Measurements from ENCODE around the gene SDK1.

The SDK1 gene

GRCh38 chr7:3370921-3371320 lies 69.9 kb downstream of the SDK1 start:
- Histone ChIP-seq H3K9ac (ENCODE audit: low read depth, low read length) (no peak overlapping the region), H3K9me3 (ENCODE audit: insufficient read depth, low read length, severe bottlenecking) (no peaks in the 10 kb centered on the region), H3K4me3 (ENCODE audit: low read depth in 1 of 2, low read length in 2 of 2) (no peak overlapping the region), H3K27me3 (ENCODE audit: insufficient read depth, low read length, poor library complexity) (peaks cover 11% of the 10 kb centered on the region), H3K27ac (ENCODE audit: low read length) (no peak overlapping the region), H2AFZ (ENCODE audit: low read depth, low read length) (no peak overlapping the region), H3K4me2 (ENCODE audit: insufficient read depth, low read length) (no peak overlapping the region), H3K36me3 (ENCODE audit: insufficient read depth, low read length) (no peaks in the 10 kb centered on the region), H3K79me2 (ENCODE audit: insufficient read depth, low read length) (no peaks in the 10 kb centered on the region), H4K20me1 (ENCODE audit: insufficient read depth, low read length) (no peaks in the 10 kb centered on the region), H3K4me1 (ENCODE audit: insufficient read depth, low read length) (no peaks in the 10 kb centered on the region)
- no peak for TF ChIP-seq EZH2 (IDR thresholded peaks at IDR 0.05; ENCODE audit: borderline replicate concordance, low read depth, low read length, severe bottlenecking)
- no peak for TF ChIP-seq CTCF (IDR thresholded peaks at IDR 0.05; ENCODE audit: borderline replicate concordance, extremely low read depth, low read length, poor library complexity, severe bottlenecking)
- no peak for ATAC-seq (ENCODE audit: insufficient read depth, low read depth)
- no peak for DNase-seq

GRCh38 chr7:3371601-3372000 lies 70.5 kb downstream of the SDK1 start:
- TF ChIP-seq EZH2 (IDR thresholded peaks at IDR 0.05; ENCODE audit: borderline replicate concordance, low read depth, low read length, severe bottlenecking): no peak
- no peak for TF ChIP-seq CTCF (IDR thresholded peaks at IDR 0.05; ENCODE audit: borderline replicate concordance, extremely low read depth, low read length, poor library complexity, severe bottlenecking)
- Histone ChIP-seq H3K4me2 (ENCODE audit: insufficient read depth, low read length) (no peak overlapping the region), H3K79me2 (ENCODE audit: insufficient read depth, low read length) (no peaks in the 10 kb centered on the region)

GRCh38 chr7:3374239-3374638 lies 73.2 kb downstream of the SDK1 start:
- no peaks in the 10 kb centered on the region for H3K36me3 ChIP-seq (ENCODE audit: insufficient read depth, low read length)
- H3K9ac ChIP-seq (ENCODE audit: low read depth, low read length): no peak overlapping the region
- H3K4me2 ChIP-seq (ENCODE audit: insufficient read depth, low read length): no peak overlapping the region
- H3K27me3 ChIP-seq (ENCODE audit: insufficient read depth, low read length, poor library complexity): peaks cover 14% of the 10 kb centered on the region
- no peak overlapping the region for H2AFZ ChIP-seq (ENCODE audit: low read depth, low read length)
- ATAC-seq (ENCODE audit: insufficient read depth, low read depth) (no peak), DNase-seq (no peak)
- H3K4me3 ChIP-seq (ENCODE audit: low read depth in 1 of 2, low read length in 2 of 2): no peak overlapping the region
- H3K79me2 ChIP-seq (ENCODE audit: insufficient read depth, low read length): no peaks in the 10 kb centered on the region
- H3K4me1 ChIP-seq (ENCODE audit: insufficient read depth, low read length): no peaks in the 10 kb centered on the region
- no peak overlapping the region for H3K27ac ChIP-seq (ENCODE audit: low read length)
- TF ChIP-seq CTCF (IDR thresholded peaks at IDR 0.05; ENCODE audit: borderline replicate concordance, extremely low read depth, low read length, poor library complexity, severe bottlenecking): no peak
- no peak for TF ChIP-seq EZH2 (IDR thresholded peaks at IDR 0.05; ENCODE audit: borderline replicate concordance, low read depth, low read length, severe bottlenecking)
- H4K20me1 ChIP-seq (ENCODE audit: insufficient read depth, low read length): no peaks in the 10 kb centered on the region; the same call in 1 of the 2 replicates
- H3K9me3 ChIP-seq (ENCODE audit: insufficient read depth, low read length, severe bottlenecking): no peaks in the 10 kb centered on the region

More at GRCh38 chr7:3371601-3372000, 70.5 kb downstream of the SDK1 start:
- ATAC-seq (ENCODE audit: insufficient read depth, low read depth): no peak
- H3K36me3 ChIP-seq (ENCODE audit: insufficient read depth, low read length): no peaks in the 10 kb centered on the region
- no peaks in the 10 kb centered on the region for H4K20me1 ChIP-seq (ENCODE audit: insufficient read depth, low read length)
- H2AFZ ChIP-seq (ENCODE audit: low read depth, low read length): no peak overlapping the region
- H3K27ac ChIP-seq (ENCODE audit: low read length): no peak overlapping the region
- H3K4me1 ChIP-seq (ENCODE audit: insufficient read depth, low read length): no peaks in the 10 kb centered on the region
- H3K9me3 ChIP-seq (ENCODE audit: insufficient read depth, low read length, severe bottlenecking): no peaks in the 10 kb centered on the region
- no peak overlapping the region for H3K4me3 ChIP-seq (ENCODE audit: low read depth in 1 of 2, low read length in 2 of 2)
- H3K9ac ChIP-seq (ENCODE audit: low read depth, low read length): no peak overlapping the region
- peaks cover 11% of the 10 kb centered on the region for H3K27me3 ChIP-seq (ENCODE audit: insufficient read depth, low read length, poor library complexity)
- no peak for DNase-seq
